ENCODE results near the gene FBXL5.

FBXL5 gene

DNA sequence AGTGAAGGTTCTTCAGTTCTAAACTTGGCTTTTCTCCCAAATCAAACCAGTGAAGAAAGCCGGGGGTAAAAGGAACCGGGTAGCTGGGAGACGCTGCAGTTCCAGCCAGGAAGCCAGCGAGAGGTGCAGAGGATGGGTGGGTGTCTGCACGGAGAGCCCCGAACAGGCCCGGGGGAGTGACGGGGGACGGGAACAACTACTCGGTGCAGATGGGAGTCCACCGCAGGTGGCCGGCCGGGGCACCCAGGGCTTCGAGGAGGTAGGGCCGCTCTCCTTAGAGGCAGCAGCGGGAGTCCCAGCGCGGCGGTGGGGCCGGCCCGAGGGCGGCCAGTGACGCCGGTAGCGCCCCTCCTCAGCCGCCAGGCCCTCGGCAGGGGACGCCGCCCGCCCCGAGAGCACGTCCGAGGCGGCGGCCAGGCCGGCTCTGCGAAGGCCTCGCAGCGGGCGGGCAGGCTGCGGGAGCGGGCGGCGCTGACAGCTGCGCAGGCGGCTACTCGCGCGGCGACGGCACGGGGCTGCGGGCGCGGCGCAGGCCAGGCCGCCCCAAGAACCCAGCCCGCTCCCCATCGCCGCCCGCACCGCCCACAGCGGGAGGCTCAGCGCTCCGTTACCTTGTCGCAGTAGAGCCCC is 449 bp downstream of the FBXL5 start:
- TF ChIP-seq, protein P1, sequence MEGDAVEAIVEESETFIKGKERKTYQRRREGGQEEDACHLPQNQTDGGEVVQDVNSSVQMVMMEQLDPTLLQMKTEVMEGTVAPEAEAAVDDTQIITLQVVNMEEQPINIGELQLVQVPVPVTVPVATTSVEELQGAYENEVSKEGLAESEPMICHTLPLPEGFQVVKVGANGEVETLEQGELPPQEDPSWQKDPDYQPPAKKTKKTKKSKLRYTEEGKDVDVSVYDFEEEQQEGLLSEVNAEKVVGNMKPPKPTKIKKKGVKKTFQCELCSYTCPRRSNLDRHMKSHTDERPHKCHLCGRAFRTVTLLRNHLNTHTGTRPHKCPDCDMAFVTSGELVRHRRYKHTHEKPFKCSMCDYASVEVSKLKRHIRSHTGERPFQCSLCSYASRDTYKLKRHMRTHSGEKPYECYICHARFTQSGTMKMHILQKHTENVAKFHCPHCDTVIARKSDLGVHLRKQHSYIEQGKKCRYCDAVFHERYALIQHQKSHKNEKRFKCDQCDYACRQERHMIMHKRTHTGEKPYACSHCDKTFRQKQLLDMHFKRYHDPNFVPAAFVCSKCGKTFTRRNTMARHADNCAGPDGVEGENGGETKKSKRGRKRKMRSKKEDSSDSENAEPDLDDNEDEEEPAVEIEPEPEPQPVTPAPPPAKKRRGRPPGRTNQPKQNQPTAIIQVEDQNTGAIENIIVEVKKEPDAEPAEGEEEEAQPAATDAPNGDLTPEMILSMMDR (IDR thresholded peaks at IDR 0.05; ENCODE audit: extremely low read depth, missing control alignments) = no peak

DNA sequence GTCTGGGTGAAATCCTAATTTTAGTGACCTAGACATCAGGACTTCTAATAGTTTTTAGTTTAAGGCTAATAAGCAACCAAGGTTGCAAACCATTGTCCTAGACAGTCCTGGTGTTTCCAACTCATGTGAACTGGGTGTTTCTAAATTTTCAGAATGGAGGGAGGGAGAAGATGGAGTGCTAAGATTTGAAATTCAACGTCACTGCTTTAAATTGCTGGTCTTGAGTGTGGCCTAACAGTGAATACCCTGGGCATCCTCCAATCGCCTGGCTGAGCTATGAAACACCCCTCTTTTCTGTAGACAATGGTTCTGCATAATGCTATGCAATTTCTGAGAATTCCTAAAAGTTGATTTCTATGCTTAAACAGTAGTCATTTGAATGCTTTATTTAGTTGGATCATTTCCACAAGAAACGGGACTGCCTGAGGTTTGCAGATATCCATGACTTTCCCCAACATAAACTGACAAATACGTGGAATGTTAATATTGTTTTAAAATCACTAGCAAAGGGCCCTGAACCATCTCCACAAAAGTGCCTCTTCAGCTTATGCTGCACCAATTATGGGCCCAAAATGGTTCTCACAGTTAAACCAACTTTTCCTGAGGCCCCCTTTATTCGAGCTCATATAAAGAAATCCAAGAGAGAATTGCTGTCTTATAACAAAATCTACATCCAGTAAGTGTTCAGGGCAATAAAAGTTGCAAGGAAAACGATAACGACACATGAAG is 1.1 kb downstream of the FBXL5 start:
- TF ChIP-seq, protein P1 (IDR thresholded peaks at IDR 0.05; ENCODE audit: extremely low read depth, missing control alignments) = no peak
- peak; percentile 46 for DNase-seq (ENCODE audit: low spot score)

More for the DNA sequence above, 449 bp downstream of the FBXL5 start:
- DNase-seq (ENCODE audit: low spot score) = no peak

DNA sequence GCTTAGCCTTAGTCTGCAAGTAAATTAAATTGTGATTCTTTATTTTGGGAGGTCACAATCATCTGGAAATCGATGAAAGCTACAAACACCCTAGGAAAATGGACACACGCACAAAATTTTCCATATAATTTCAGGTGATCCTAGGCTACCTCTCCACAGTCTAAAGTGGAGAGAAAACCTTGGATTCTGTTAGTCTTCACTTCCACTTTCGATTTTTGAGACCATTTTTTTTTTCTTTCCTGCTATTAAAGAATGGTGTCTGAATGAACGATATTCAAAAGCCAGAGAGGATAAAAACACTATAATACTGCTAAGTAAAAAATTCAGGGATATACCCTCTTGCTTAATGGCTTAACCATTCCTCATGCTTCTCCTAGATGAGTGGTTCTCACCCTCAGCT is 1.7 kb downstream of the FBXL5 start:
- DNase-seq (ENCODE audit: low spot score) = no peak
- TF ChIP-seq, protein P1 (IDR thresholded peaks at IDR 0.05; ENCODE audit: extremely low read depth, missing control alignments) = no peak

DNA sequence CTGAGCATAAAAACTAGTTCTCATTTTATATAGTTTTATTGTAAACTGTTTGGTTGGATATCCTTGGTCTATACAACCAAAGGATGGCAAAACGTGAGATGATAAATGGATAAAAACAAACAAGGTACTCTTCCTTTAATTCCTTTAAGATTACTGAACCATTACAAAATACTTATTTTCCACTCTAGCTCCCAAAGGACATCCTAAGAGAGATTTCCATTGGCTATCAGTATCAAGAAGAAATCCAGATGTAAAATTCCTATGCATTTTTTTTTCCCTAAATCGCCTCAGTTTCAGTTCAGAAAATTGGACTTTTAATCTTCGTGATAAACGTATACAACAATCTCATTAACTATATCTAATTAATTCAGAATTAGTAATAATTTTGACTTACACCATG is 2.3 kb downstream of the FBXL5 start:
- no peak for DNase-seq (ENCODE audit: low spot score)
- TF ChIP-seq, protein P1 (IDR thresholded peaks at IDR 0.05; ENCODE audit: extremely low read depth, missing control alignments) = no peak

DNA sequence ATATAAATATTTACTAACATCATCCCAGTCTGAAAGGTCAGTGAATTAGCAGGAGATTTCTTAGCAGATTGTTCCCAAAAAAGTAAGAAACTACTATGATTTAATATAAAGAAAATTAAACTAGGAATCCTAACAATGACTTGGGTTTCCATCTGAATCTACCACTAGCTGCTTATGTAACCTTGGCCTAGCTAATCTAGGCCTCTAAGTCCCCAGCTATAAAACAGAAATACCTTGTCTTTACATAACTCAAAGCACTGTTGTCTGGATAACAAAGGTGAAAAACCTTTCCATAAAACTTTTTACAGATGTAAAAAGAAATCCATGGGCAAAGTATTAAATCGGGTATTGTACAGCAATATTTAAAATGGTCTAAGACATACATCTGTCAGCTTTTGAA is 3.0 kb downstream of the FBXL5 start:
- no peak for DNase-seq (ENCODE audit: low spot score)

DNA sequence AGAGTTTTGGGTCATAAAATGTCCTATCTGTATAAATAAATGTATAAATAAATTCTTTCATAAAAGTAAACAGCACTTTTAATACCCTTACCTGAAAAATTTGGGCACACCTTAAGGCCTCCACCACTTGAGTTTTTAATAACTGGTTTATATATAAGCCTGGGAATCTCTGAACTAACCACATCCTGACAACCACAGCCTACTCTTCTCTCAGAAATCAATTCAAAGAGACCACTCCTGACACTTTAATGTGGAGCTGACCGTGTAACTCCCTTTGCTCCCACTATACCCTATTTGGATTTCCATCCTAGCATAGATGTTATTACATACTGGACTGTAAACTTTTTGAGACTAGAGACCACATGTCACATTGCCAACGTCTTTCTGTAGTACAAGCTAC is 3.5 kb downstream of the FBXL5 start:
- TF ChIP-seq, protein P1 (IDR thresholded peaks at IDR 0.05; ENCODE audit: extremely low read depth, missing control alignments) = no peak
- DNase-seq (ENCODE audit: low spot score) = no peak

More for the DNA sequence above, 3.0 kb downstream of the FBXL5 start:
- TF ChIP-seq, protein P1 (IDR thresholded peaks at IDR 0.05; ENCODE audit: extremely low read depth, missing control alignments) = no peak

DNA sequence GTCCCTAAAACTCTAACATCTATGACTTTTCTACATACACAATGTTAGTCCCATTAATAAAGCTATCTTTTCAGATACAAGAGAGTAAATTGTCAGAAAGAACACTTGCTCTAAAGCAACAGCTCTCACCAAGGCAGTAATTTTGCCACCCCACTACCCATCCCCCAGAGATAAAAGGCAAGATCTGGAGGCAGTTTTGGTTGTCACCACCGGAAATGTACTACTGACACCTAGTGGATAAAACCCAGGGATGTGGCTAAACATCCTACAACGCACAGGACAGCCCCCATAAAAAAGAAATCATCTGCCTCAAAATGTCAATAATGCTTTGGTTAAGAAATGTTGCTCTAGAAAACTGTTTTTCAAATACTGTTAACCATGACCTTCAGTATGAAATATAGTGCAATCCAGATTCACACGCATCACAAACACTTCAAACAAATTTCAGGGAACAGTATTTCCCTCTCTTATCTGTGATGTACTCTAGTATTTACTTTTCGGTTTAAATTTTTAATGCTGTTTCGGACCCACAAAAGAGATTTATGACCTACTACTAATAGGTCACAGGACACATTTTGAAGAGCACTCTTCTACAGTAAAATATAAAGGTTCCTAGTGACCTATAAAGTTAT is 5.1 kb downstream of the FBXL5 start:
- peak; percentile 38 for DNase-seq (ENCODE audit: low spot score)
- TF ChIP-seq, protein P1 (IDR thresholded peaks at IDR 0.05; ENCODE audit: extremely low read depth, missing control alignments) = peak; percentile 39

Measured in GM20000 (cell line).